ENCODE results near the gene STXBP5. TPM values are rescaled to one million over a fixed set of nuclear protein-coding genes. Genes with fewer than 3 reads are reported as not detected.

STXBP5 gene
- total RNA-seq, 1 donor from 2014 or later = 14.4 TPM

GRCh38 chr6:147170269-147170668, 33.9 kb upstream of the STXBP5 start:
- TF ChIP-seq CTCF (IDR thresholded peaks at IDR 0.05; ENCODE audit: borderline replicate concordance) = no peak
- no peaks in the 10 kb centered on the region for H3K36me3 ChIP-seq
- H3K4me3 ChIP-seq = no peak overlapping the region
- no peak overlapping the region for H3K27ac ChIP-seq (replicated peaks)
- H3K27me3 ChIP-seq (ENCODE audit: low read depth) = no peaks in the 10 kb centered on the region
- no peaks in the 10 kb centered on the region for H3K9me3 ChIP-seq (replicated peaks)
- no peaks in the 10 kb centered on the region for H3K4me1 ChIP-seq
- intact Hi-C loops (cut with micrococcal nuclease) = no loop called here
- DNase-seq = no peak

- intact Hi-C loops (cut with micrococcal nuclease) = no loop called here
- Histone ChIP-seq H3K4me3 (no peak overlapping the region), H3K27ac (replicated peaks) (no peak overlapping the region), H3K36me3 (no peaks in the 10 kb centered on the region), H3K27me3 (ENCODE audit: low read depth) (no peaks in the 10 kb centered on the region), H3K4me1 (no peaks in the 10 kb centered on the region), H3K9me3 (replicated peaks) (no peaks in the 10 kb centered on the region)
- TF ChIP-seq CTCF (IDR thresholded peaks at IDR 0.05; ENCODE audit: borderline replicate concordance) = no peak
- no peak for DNase-seq
Measured at GRCh38 chr6:147173140-147173539, 31.1 kb upstream of the STXBP5 start.

GRCh38 chr6:147173675-147174308, 30.4 kb upstream of the STXBP5 start:
- Histone ChIP-seq H3K4me1 (no peaks in the 10 kb centered on the region), H3K4me3 (no peak overlapping the region), H3K9me3 (replicated peaks) (no peaks in the 10 kb centered on the region), H3K36me3 (no peaks in the 10 kb centered on the region), H3K27me3 (ENCODE audit: low read depth) (no peaks in the 10 kb centered on the region), H3K27ac (replicated peaks) (no peak overlapping the region)
- DNase-seq = no peak
- intact Hi-C loops (cut with micrococcal nuclease) = no loop called here
- no peak for TF ChIP-seq CTCF (IDR thresholded peaks at IDR 0.05; ENCODE audit: borderline replicate concordance)

- H3K27ac ChIP-seq (replicated peaks) = no peak overlapping the region
- no peak for DNase-seq
- H3K27me3 ChIP-seq (ENCODE audit: low read depth) = no peaks in the 10 kb centered on the region
- H3K4me1 ChIP-seq = no peaks in the 10 kb centered on the region
- H3K4me3 ChIP-seq = no peak overlapping the region
- H3K36me3 ChIP-seq = no peaks in the 10 kb centered on the region
- no peaks in the 10 kb centered on the region for H3K9me3 ChIP-seq (replicated peaks)
- TF ChIP-seq CTCF (IDR thresholded peaks at IDR 0.05; ENCODE audit: borderline replicate concordance) = no peak
- intact Hi-C loops (cut with micrococcal nuclease) = no loop called here
Measured at GRCh38 chr6:147176795-147177194, 27.4 kb upstream of the STXBP5 start.

GRCh38 chr6:147177286-147177685, 26.9 kb upstream of the STXBP5 start:
- Histone ChIP-seq H3K27me3 (ENCODE audit: low read depth) (no peaks in the 10 kb centered on the region), H3K4me3 (no peak overlapping the region), H3K36me3 (no peaks in the 10 kb centered on the region), H3K9me3 (replicated peaks) (no peaks in the 10 kb centered on the region), H3K27ac (replicated peaks) (no peak overlapping the region), H3K4me1 (no peaks in the 10 kb centered on the region)
- intact Hi-C loops (cut with micrococcal nuclease) = no loop called here
- no peak for TF ChIP-seq CTCF (IDR thresholded peaks at IDR 0.05; ENCODE audit: borderline replicate concordance)
- no peak for DNase-seq

All from left ventricle myocardium inferior (tissue), 1 donor.